ENCODE measurements around the gene PCDHGA9. TPM values are rescaled to one million over a fixed set of nuclear protein-coding genes. Genes with fewer than 3 reads are reported as not detected.

Gene PCDHGA9
- total and polyA plus RNA-seq, 9 of the 15 experiments (the other 6 are each of a cell fraction or from before 2014, with no cell fraction given): 0.03 to 0.18 (median 0.11) TPM; not detected in 2

GRCh38 chr5:141422742-141423291, 20.2 kb downstream of the PCDHGA9 start (continued):
- TF ChIP-seq FOSL1 (tag; conservative IDR thresholded peaks at IDR 0.05) (no peak), ZNF12 (CRISPR knock-in tag; IDR thresholded peaks at IDR 0.05) (no peak), CREB5 (CRISPR knock-in tag; IDR thresholded peaks at IDR 0.05) (no peak), L3MBTL2 (IDR thresholded peaks at IDR 0.05) (no peak), CTBP1 (IDR thresholded peaks at IDR 0.05; ENCODE audit: borderline replicate concordance) (no peak), TCF15 (CRISPR knock-in tag; IDR thresholded peaks at IDR 0.05) (no peak)

- intact Hi-C loops (cut with micrococcal nuclease): no loop called here
- BruUV-seq (replicated peaks): no TSS peak
- WGBS (ENCODE audit: insufficient coverage, low coverage, missing lambda C conversion rate): 9% methylated on average over 53 of the region's 53 CpGs
These were observed 25.3 kb downstream of the PCDHGA9 start for GRCh38 chr5:141427783-141428426.

More at GRCh38 chr5:141427783-141428426, 25.3 kb downstream of the PCDHGA9 start:
- Histone ChIP-seq H2AFZ (ENCODE audit: low read depth, low read length) (no peak overlapping the region), H3K9ac (ENCODE audit: insufficient read depth in 1 of 2, low read depth in 2 of 2, low read length in 2 of 2) (no peak overlapping the region), H3K4me3 (no peak overlapping the region), H4K20me1 (replicated peaks; ENCODE audit: control insufficient read depth, insufficient read depth, low read length) (no peaks in the 10 kb centered on the region), H3K79me2 (ENCODE audit: control insufficient read depth, insufficient read depth, low read length) (no peaks in the 10 kb centered on the region), H3K4me2 (ENCODE audit: insufficient read depth, low read length) (no peak overlapping the region), H3K36me3 (ENCODE audit: control insufficient read depth, insufficient read depth, low read length) (no peaks in the 10 kb centered on the region), H3K27me3 (ENCODE audit: control insufficient read depth in 2 of 2, insufficient read depth in 2 of 2, low read length in 2 of 2) (peaks cover 10 to 43% of the 10 kb centered on the region in 2 experiments; a peak in 3 of 5 replicates), H3K4me1 (replicated peaks in 1 of 2; ENCODE audit: control insufficient read depth in 2 of 2, insufficient read depth in 2 of 2, low read length in 2 of 2) (peaks cover 0 to 25% of the 10 kb centered on the region in 2 experiments; a peak in 2 of 5 replicates), H3K9me3 (replicated peaks; ENCODE audit: control insufficient read depth, insufficient read depth, low read depth, low read length) (no peaks in the 10 kb centered on the region; the same call in 1 of the 2 replicates), H3K9me1 (ENCODE audit: control insufficient read depth, insufficient read depth, low read length) (no peaks in the 10 kb centered on the region), H3K27ac (ENCODE audit: extremely low read depth, low read depth, low read length) (no peak overlapping the region)
- no peak for FAIRE-seq
- ChIA-PET CTCF (ENCODE audit: low intra/inter-chr PET ratio) (no interaction called here), POLR2A (interaction anchor here (0.7 kb wide), 1 partner anchor 80 kb away, joined by 4 read pairs; no protein-coding TSS in a partner anchor)
- in situ Hi-C loops (cut with MboI): no loop called here
- DNase-seq (ENCODE audit: extremely low read depth in 1 of 4, low spot score in 3 of 4): no peak
- no peak for ATAC-seq
- TF ChIP-seq SRSF9 (IDR thresholded peaks at IDR 0.05; ENCODE audit: borderline replicate concordance, low read depth, low read length) (no peak), HDAC3 (IDR thresholded peaks at IDR 0.05; ENCODE audit: borderline replicate concordance, partially characterized antibody) (no peak), KLF16 (IDR thresholded peaks at IDR 0.05) (no peak), EHMT2 (IDR thresholded peaks at IDR 0.05) (no peak), HDAC8 (tag; IDR thresholded peaks at IDR 0.05) (no peak), ZNF197 (CRISPR knock-in tag; IDR thresholded peaks at IDR 0.05; ENCODE audit: low read depth) (no peak), E2F6 (IDR thresholded peaks at IDR 0.05; ENCODE audit: borderline replicate concordance in 1 of 2, extremely low read depth in 1 of 2, insufficient read depth in 1 of 2, insufficient read length in 1 of 2, low read depth in 1 of 2, low read length in 1 of 2, poor library complexity in 1 of 2, severe bottlenecking in 1 of 2) (peak in 1 of 2 experiments; percentile 9)
